COLO829 (cell line): ENCODE measurements around the gene TCF7.

Experiments
- DNase-seq: peaks from one replicate; pipeline ENCODE4 v3.0.0; 2012; ENCODE audit warnings: low spot score

TCF7 gene

DNA sequence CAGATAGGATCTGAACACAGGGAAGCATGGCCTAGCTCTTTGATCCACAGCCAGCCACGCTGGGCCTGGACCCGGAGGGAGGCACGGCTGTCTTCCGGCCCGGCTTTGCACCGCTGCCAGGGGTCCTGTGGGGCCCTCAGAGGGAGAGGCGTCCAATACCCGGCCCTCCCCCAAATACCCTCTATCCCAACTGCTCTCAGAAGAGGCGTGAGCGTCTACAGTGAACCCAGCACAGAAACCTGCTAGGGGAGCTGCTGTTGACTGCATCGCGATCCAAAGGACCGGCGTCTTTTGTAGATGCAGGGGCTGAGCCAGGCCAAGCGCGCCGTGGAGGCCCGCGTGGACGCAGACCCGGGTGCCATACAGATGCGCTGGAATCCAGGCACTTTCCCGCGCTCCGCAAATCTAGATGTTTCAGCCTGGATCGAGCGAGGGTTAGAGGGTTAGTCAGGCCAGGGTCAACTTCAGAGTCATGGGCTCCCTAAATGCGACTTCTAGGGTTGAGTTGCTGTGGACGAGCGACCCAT lies 1.1 kb upstream of the TCF7 start:
- no peak for DNase-seq

- no peak for DNase-seq
Measured at GRCh38 chr5:134114886-134115805, 665 bp downstream of the TCF7 start.

GRCh38 chr5:134115806-134116175 lies 1.3 kb downstream of the TCF7 start:
- DNase-seq: no peak

- no peak for DNase-seq
Measured at GRCh38 chr5:134116286-134116685, 1.8 kb downstream of the TCF7 start.

DNA sequence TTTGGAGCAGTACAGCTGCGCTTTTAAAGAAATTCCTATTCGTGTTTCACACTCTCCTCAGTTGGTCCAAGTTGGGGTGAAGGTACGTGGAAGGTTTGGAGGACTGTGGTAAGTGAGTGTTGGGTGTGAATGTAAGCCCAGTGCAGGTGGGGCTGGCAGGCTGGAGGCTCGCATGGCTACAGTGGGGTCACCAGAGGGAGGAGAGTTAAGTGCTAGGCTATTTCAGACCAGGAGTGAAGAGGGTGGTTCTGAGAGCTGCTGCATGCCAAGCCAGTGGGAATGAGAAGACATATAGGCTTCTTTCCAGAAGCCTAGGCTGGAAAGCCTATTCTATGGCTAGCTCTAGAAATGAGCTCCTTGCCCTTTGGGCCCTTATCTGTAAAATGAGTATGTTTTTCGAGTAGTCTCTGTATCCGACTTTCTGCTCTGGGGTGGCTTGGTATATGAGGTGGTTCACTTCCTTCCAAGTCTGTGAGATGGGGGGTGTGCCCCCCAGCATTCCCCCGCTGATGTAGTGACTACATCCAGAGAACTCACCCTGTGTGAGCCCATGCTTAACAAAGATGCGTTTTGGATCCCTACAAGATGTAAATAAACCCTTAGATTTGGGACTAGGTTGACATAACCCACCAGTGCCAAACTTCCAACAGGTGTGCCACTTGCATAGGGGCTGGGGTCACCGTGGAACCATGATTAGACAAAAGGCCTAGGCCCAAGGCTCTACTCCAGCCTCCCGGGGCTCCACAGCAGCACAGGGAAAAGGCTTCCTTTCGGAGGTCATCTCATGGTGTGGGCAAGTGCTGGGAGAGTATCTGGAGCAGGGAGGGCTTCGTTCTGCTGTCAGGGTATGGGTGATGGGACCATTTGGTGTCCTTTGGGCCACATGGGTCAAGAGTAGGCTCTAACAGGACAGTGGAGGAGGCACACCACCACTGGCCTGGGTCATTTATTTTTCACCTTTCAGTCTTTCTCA lies 2.6 kb downstream of the TCF7 start:
- DNase-seq: no peak

DNA sequence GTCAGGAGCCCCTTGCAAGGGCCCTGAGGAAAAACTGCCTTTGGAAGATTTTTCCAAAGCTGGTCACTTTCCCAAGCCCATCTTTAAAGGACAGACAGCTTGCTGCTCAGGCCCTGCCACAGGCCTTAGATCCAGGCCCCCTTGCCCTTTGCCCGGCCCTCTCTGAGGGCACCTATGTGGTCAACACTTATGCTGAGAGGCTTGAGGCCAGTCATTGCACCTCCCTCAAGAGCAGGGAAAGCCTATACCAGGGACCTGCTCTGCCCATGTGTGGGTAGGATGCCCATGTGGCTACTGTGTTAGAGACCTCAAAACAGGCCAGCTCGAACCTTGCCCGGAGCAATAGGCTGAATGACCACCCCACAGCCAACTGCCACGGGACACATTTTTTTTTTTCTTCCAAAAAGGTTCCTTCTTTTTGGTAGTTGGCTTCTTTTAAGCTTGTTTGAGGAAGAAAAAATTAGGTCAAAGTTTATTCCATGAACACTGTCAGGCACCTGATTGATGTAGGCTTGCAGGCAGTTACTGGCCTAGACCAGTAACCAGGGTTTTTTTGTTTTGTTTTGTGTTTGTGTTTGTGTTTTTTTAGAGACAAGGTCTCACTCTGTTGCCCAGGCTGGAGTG lies 3.8 kb downstream of the TCF7 start:
- DNase-seq: no peak

DNA sequence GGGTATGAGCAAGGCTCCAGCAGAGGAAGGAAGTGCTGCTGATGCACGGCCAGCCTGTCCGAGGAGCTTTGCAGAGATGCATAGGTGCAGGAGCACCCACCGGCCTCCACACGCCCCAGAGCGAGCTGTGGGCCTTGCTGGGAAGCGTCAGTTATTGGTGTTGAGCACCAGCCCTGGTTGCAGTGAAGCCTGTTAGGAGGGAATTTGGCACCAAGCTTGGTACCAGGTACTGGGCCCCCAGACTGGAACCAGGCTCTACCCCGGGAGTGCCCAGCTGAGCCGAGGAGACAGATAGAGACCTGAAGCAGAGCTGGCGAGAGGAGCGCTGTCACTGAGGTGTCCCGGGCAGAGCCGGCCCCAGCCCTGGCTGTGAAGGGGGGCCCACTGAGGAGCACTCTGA lies 5.2 kb downstream of the TCF7 start:
- no peak for DNase-seq

DNA sequence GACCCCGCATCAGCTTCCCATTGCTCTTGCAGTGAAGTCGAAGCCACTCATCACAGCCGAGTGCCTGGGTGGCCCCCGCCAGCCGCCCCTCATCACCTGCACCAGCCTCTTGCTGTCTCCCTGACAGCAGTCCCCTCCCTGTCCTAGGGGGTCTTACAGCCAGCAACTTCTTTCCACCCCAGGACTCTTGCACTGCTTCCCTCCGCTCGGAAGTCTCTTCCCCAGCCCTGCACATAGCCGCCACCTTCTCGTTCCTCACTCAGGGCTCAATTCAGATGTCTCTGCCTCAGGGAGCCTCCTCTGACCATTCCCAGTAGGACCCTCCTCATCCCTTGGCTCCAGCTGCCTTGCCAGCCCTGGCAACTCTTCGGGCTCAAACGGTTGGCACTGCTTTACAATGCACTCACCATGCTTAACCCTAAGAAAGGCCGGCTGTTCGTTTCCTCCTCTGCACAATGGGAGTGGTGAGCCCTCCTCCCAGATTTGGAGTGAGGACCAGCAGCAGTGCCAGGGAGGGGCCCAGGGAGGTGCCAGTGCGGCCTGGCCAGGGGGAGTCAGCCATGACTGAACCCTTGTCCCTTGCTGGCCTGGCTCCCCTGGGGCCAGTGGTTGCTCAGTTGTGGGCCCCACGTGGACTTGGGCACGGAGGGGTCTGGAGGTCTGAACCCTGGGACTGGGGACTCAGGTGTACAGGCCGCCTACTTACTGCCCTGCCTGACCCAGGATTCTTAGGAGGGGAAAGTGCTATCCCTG lies 6.1 kb downstream of the TCF7 start:
- no peak for DNase-seq

DNA sequence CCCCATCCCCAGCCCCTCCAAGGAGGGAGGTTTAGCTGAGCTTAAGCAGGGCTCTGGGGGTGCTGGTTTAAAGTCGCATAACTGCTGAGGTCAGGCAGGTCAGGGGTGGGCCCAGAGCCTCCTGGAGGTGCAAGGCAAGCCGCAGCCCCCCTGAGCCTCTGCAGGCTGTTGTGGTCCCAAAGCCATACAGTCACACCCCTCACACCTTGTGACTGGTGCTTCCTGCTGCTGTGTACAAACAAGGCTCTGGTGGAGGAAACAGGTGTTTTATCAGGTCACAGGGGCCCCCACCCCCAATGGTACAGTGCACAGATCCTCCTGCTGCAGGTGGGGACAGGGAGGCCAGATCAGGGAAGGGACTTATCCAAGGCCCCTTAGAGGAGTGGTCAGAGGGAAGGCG lies 8.0 kb downstream of the TCF7 start:
- DNase-seq: no peak

GRCh38 chr5:134123360-134123759 lies 8.9 kb downstream of the TCF7 start:
- no peak for DNase-seq

DNA sequence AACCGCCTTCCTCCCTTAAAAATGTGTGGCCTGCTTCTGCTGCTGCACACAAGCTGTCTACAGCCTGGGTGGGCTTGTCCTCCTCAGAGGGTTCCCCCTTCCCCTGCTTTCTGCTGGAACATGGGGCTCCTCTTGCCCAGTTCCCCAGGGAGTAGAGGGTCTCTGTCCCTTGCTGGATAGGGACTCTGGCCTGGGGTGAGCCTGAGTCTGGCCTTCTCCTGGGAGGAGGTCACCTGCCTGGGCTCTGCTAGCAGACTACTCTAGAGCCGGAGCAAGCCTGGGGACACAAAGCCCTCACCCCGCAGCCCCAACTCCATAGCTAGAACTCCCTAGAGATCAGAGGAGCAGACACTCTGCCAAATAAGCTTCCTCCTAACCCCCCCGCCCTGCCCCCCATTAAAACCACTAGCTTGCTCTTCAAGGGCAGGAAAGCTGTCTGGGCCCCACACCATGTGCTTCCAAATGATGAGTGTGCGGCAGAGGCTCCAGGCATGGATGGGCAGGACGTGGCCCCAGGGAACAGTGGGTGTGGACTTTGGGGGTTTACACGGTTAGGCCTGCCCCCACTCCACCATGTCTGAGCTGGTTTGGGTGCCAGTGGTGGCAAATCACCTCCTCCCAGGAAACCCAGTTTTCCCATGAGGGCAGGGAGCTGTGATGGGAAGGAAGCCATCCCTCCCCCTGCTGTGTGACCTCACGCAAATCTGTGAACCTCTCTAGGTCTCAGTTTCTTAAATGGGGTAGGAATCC lies 10.0 kb downstream of the TCF7 start:
- no peak for DNase-seq

DNA sequence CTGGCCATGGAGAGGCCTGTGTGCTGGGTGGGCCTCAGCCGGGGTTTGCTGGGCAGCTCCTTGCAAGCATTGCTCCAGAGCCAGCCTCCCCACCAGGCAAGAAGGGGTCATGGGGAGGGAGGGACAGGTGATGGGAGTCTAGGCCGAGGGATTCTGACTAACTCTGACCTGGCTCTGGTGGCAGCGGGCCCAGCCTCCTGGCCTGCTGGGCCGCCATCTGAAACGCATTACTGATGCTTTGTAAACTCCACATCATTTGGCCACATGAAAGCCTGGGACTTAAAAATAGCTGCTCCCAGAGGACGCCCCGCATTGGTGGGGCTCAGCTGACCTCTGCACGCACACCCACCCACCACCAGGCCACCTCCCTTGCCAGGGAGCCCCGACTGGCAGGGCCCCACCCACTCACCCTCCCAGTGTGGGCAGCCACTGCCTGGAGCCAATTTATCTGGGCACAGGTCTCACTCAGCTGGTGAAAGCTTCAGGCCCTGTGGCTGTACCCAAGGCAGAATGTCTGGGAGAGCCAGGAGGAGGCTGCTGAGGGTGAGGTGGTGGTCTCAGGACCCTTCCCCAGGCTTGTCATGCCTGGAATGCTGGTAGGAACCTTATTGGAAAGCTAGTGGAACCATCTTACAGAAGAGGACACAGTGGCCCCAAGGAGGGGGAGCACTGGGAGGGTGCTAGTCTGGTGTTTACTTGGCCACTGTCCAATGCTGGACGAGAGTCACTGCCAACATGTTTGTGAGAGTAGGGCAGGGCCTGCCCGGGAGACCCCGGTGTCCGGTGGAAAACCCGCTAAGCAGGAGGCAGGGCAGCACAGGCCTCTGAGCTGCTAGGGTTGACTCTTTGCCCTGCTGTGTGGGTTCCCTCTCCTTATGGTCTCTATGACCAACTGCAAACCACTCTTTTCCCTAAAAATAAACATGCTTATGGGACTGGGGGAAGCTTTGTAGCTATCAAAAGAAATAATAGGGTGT lies 10.8 kb downstream of the TCF7 start:
- no peak for DNase-seq

DNA sequence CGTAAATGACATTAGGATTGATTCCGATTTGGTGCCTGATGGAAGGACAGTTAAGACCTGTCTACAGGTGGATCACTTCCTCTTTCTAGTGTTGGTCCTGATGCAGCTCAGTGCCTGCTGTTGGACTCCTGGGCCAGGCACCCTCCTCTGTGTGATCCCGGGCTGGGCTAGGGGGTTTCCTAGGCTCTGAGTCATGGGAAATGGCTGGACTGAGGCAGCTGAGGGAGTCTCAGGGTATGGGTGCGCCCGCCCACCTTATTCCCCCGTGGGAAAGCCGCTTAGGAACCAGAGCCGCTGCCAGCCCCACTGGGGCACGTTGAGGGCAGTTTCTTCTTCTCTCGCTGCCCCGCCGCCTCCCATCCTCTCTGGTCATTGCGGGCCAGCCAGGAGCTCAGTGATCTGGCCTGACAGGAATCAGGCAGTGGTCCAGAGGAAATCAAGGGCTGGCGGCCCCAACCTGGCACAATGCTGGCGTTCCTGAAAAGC lies 12.9 kb downstream of the TCF7 start:
- no peak for DNase-seq

- no peak for DNase-seq
Measured at GRCh38 chr5:134127988-134128647, 13.6 kb downstream of the TCF7 start.

DNA sequence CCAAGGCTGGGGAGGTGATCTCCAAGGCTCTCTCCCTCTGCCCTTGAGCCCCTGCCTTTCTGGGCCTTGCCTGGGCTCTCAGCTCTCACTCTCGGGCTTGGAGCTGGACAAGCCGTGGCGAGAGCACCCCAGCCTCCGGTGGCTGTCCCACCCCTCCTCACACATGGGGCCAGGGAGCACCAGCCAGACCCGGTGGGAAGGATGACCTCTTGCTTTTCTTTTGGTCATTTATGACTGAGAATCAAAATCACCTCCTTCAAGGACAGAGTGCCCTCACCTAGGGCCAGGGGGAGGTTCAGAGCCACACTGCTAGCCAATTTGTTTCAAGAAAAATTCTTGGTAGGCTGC lies 14.1 kb downstream of the TCF7 start:
- no peak for DNase-seq

DNA sequence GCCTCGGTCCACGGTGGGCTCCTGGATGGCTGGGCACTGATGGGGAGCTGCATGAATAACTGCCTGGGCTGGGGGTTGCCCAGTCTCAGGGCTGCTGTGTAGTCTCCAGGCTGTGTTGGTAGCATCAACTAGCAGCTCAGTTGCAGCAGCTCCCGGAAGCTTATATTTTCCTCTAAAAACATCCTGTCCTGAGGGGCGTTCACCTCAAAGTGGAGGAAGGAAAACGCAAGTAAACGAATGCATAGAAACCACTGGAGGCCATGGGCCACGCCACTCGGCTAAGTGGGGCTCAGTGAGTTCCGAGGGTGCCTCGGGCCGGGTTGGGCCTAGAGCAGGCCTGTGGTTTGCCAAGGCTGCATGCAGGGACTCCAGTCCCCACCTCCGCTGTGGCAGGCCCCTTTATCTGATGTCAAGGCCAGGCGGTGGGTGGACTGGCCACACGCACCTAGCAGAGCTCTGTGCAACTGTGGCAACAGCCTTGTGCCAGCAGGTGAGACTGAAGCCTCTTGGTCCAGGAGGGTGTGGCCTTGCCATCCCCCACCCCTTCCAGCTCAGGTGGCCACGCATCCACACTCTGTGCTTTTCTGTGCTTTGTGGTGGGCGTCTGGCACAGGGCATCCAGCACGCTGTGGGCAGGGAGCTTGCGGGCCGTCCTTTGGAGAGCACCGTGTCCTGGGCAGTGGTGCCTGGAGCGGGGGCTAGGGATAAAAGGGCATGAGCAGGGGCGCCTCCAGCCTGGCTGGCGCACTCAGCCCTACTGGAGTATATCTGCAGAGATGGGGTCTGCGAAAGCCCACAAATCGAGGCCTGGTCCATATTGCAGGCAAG lies 15.1 kb downstream of the TCF7 start:
- no peak for DNase-seq

DNA sequence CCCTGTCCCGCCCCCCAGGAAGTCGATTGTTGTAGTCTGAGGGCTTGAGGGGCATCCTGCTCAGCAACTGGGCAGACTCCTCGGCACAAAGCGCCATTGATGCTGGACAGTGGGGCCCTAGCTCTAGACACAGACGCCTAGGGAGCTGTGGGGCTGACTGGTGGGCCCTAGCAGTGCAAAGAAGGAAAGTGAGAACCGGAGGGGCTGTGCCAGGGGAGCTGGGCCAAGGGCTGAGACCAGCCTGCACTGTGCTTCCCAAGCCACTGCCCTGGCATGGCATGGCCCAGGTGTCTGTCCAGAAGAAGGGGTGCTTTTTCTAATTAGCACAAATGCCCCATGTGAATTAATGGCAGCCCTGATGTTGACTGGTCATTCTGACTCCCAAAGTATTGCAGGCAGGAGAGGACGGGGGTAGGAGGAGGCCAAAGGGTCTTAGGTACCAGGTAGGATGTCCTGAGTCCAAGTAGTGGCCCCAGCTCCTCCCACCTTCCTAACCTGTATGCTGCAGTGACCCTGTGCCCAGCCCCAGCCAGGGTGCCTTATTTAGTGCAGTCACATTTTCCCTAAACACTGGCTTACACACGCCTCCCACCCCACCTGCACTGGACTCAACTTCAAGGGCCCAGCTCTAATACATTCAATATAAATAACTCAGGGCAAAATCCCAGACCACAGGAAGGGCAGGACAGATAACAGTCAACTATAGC lies 15.9 kb downstream of the TCF7 start:
- DNase-seq: no peak
